ENCODE data around the gene MYRIP.

- TF ChIP-seq POLR2AphosphoS5 (IDR thresholded peaks at IDR 0.05; ENCODE audit: low read depth, low read length) = no peak
- no peak for TF ChIP-seq POLR2A (IDR thresholded peaks at IDR 0.05; ENCODE audit: low read depth, low read length)
These were observed 168.9 kb downstream of the MYRIP start for GRCh38 chr3:39978308-39978707.

Measured in GM12892 (cell line).